ENCODE measurements around the gene RNF128.

RNF128 gene

DNA sequence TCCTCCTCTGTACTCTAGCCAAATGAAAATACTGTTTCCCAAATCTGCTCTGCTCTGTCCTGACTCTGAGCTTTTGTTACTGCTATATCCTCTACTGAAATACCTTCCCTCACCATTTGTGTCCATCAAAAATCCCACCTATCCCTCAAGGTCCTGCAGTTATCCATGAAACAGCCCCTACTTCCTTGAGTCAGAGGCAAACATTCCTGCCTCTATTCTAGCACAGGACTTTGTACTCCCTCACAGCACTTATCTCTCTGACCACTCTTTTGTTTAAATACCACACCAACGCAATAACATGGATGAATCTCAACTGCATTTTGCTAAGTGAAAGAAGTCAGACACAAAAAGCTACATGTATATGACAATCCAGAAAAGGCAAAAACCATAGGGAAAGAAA lies 10.5 kb upstream of the RNF128 start:
- Histone ChIP-seq H3K9me3 (ENCODE audit: severe bottlenecking) (no peaks in the 10 kb centered on the region), H3K36me3 (no peaks in the 10 kb centered on the region), H3K27me3 (ENCODE audit: insufficient read depth, low read depth, severe bottlenecking) (peaks cover 70% of the 10 kb centered on the region), H3K4me3 (ENCODE audit: low read depth, low read length) (no peak overlapping the region), H3K27ac (no peak overlapping the region)
- TF ChIP-seq, protein P1, sequence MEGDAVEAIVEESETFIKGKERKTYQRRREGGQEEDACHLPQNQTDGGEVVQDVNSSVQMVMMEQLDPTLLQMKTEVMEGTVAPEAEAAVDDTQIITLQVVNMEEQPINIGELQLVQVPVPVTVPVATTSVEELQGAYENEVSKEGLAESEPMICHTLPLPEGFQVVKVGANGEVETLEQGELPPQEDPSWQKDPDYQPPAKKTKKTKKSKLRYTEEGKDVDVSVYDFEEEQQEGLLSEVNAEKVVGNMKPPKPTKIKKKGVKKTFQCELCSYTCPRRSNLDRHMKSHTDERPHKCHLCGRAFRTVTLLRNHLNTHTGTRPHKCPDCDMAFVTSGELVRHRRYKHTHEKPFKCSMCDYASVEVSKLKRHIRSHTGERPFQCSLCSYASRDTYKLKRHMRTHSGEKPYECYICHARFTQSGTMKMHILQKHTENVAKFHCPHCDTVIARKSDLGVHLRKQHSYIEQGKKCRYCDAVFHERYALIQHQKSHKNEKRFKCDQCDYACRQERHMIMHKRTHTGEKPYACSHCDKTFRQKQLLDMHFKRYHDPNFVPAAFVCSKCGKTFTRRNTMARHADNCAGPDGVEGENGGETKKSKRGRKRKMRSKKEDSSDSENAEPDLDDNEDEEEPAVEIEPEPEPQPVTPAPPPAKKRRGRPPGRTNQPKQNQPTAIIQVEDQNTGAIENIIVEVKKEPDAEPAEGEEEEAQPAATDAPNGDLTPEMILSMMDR (IDR thresholded peaks at IDR 0.05; ENCODE audit: low read depth, low read length) = no peak
- DNase-seq = no peak

DNA sequence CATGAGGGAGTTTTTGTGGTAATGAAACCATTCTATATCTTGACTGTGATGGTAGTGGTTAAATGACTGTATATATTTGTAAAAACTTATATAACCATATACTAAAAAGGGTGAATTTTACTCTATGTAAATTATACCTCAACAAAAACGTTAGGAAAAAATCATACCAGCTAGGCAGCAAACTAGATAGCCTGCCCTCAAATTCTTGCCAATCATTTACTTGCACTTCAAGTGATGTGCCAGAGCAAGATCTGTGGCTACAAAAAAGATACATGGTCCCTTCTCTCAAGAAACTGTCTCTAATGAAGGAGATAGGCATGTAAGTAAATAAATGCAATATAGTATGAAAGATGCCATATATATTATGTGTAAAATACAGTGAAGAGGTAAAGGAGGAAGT lies 10.0 kb upstream of the RNF128 start:
- Histone ChIP-seq H3K27ac (no peak overlapping the region), H3K27me3 (ENCODE audit: insufficient read depth, low read depth, severe bottlenecking) (peaks cover 65% of the 10 kb centered on the region), H3K36me3 (no peaks in the 10 kb centered on the region), H3K9me3 (ENCODE audit: severe bottlenecking) (no peaks in the 10 kb centered on the region), H3K4me3 (ENCODE audit: low read depth, low read length) (no peak overlapping the region)
- TF ChIP-seq, protein P1 (IDR thresholded peaks at IDR 0.05; ENCODE audit: low read depth, low read length) = no peak
- DNase-seq = no peak

DNA sequence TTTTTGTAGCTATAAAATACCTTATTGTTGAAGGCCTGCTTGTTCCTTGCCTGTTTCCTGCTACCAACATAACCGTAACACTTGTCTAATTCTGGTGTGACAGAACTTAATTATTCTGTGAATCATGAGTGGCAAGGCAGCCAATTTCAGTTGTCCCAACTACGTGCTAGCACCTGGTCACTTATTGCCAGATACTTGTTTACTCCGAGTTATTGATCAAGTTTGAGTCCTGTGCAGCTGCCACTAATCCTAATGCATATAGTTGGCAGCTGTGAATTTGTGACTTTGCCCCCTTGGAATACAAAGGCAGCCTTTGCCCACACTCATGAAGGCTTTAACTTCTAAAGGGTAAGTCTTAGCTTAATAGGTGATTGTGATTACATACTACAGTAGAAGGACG lies 7.8 kb upstream of the RNF128 start:
- Histone ChIP-seq H3K27ac (no peak overlapping the region), H3K4me3 (ENCODE audit: low read depth, low read length) (no peak overlapping the region), H3K9me3 (ENCODE audit: severe bottlenecking) (no peaks in the 10 kb centered on the region), H3K27me3 (ENCODE audit: insufficient read depth, low read depth, severe bottlenecking) (peaks cover 57% of the 10 kb centered on the region), H3K36me3 (no peaks in the 10 kb centered on the region)
- no peak for DNase-seq
- TF ChIP-seq, protein P1 (IDR thresholded peaks at IDR 0.05; ENCODE audit: low read depth, low read length) = no peak

DNA sequence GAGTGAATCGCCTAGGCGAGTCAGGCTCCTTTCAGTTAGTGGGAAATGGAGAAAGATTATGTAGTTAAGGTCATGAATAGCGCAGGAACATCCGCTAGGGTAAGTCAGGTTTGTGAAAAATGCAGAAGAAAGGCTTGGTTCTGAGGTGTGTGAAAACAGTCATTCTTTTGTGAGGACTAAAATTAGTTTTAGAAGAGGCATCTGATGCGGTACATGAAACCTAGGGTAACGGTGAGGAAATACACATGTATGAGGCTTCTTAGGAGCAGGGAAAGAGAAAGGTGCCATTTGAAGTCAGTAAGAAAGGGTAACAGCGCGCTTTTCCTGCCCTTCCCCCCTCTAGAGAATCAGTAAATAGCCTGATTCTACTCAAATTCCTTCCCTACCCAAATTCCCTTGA lies 570 bp upstream of the RNF128 start:
- Histone ChIP-seq H3K27me3 (ENCODE audit: insufficient read depth, low read depth, severe bottlenecking) (peaks cover 69% of the 10 kb centered on the region), H3K36me3 (no peaks in the 10 kb centered on the region), H3K4me3 (ENCODE audit: low read depth, low read length) (no peak overlapping the region), H3K9me3 (ENCODE audit: severe bottlenecking) (no peaks in the 10 kb centered on the region), H3K27ac (no peak overlapping the region)
- DNase-seq = no peak
- TF ChIP-seq, protein P1 (IDR thresholded peaks at IDR 0.05; ENCODE audit: low read depth, low read length) = no peak

DNA sequence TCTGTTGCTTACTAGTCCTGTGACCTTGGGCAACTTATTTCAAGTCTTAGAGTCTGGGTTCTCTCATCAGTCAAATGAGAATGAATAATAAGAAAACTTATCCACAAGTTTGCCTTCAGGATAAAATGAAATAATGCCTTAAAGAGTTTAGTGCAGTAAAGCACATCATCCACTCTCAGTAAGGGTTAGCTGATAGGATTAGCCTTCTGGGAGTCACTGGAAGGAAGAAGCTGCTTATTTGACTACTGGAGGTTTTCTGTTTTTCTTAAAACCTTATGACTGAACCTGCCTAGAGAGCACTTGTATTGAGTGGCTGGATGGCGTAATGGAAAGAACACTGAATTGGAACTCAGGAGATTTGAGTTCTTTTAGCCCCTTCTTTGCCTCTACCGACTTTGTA lies 1.8 kb downstream of the RNF128 start:
- Histone ChIP-seq H3K27ac (no peak overlapping the region), H3K4me3 (ENCODE audit: low read depth, low read length) (no peak overlapping the region), H3K36me3 (no peaks in the 10 kb centered on the region), H3K27me3 (ENCODE audit: insufficient read depth, low read depth, severe bottlenecking) (peaks cover 63% of the 10 kb centered on the region), H3K9me3 (ENCODE audit: severe bottlenecking) (no peaks in the 10 kb centered on the region)
- no peak for DNase-seq
- TF ChIP-seq, protein P1 (IDR thresholded peaks at IDR 0.05; ENCODE audit: low read depth, low read length) = no peak

DNA sequence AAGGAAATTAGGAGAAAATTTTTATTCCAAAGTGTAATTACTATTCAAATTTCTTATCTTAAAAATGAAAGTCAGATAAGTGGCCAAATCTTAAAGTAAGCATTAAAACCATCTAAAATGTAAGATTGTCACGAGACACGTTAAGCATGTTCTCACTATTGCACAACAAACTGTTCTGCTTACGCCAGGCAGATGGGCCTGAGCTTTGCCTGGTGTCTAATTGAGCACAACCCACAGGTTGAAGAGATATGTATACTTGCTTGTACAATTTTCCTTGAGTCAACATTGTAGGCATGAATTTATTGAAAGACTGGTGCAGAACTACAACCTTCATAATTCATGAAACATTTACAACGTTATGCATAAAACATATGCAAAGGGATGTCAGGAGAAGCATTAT lies 3.9 kb downstream of the RNF128 start:
- Histone ChIP-seq H3K36me3 (no peaks in the 10 kb centered on the region), H3K4me3 (ENCODE audit: low read depth, low read length) (no peak overlapping the region), H3K27ac (no peak overlapping the region), H3K27me3 (ENCODE audit: insufficient read depth, low read depth, severe bottlenecking) (peaks cover 55% of the 10 kb centered on the region), H3K9me3 (ENCODE audit: severe bottlenecking) (no peaks in the 10 kb centered on the region)
- TF ChIP-seq, protein P1 (IDR thresholded peaks at IDR 0.05; ENCODE audit: low read depth, low read length) = no peak
- no peak for DNase-seq
